Stromal cell of bone marrow (primary cell): ENCODE data around the gene TIGAR.

Experiments used
- DNase-seq: peaks from one replicate; pipeline ENCODE4 v3.0.0-alpha.2; 2012; ENCODE audit warnings: low read depth

TIGAR gene

GRCh38 chr12:4282892-4283511 lies 38.0 kb upstream of the TIGAR start:
- no peak for DNase-seq

DNA sequence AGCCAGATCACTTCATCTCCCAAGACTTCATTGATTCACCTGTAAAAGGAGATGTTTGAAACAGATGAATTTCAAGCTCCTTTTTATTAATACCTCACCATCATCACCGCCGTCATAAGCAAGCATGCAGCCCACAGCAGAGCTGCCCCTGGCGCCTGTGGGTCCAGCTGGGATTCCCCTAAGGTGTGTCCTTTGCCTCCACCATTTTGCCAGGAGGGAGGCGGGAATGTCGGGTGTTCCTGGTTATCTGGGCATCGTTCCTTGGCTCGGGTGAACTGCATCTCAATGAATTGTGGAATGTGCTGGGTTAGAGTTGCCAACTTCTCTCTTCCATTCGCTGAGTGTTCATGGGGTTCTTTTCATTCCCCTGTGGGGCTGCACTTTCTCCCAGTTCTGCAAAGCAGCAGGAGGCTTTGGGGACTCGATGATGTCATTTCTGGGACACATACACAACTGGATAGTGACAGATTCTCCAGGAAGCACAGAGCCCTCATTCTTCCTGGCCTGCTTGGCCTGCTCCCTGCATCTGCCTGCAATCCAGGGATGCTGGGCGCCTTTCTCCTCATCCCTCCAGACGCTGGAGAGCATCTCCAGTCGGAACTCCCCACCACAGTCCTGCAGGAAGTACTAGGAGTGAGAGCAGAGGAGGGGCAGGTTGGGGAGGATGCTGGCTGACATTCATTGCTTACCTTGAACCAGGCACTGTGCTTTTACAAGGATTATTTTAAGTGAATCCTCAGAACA lies 37.3 kb upstream of the TIGAR start:
- no peak for DNase-seq

DNA sequence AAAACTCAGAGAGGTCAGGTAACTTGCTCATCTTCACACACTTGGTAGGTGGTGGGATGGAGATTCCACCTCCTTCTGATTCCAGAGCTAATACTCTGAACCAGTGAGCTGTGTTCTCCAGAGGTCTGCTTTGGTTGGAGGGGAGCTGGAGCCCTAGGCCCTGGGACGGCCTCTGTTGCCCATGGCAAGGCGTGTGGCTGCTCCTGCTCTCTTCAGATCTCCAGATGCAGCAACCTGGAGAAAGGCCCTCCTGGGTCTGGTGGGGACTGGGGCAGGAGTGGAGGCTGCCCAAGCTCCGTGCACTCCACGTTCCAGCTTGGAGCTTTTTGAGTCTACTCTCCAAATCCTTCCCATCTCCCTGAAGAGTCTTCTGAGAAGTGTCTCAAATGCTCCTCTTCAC lies 36.7 kb upstream of the TIGAR start:
- DNase-seq: no peak

GRCh38 chr12:4285070-4285469 lies 35.9 kb upstream of the TIGAR start:
- DNase-seq: no peak

- no peak for DNase-seq
These were observed 34.8 kb upstream of the TIGAR start for GRCh38 chr12:4286228-4286627.

- DNase-seq: no peak
These were observed 34.2 kb upstream of the TIGAR start for GRCh38 chr12:4286771-4287317.

GRCh38 chr12:4287325-4288211 lies 33.4 kb upstream of the TIGAR start:
- no peak for DNase-seq

GRCh38 chr12:4288296-4289131 lies 32.5 kb upstream of the TIGAR start:
- DNase-seq: no peak

GRCh38 chr12:4289231-4289878 lies 31.7 kb upstream of the TIGAR start:
- no peak for DNase-seq

DNA sequence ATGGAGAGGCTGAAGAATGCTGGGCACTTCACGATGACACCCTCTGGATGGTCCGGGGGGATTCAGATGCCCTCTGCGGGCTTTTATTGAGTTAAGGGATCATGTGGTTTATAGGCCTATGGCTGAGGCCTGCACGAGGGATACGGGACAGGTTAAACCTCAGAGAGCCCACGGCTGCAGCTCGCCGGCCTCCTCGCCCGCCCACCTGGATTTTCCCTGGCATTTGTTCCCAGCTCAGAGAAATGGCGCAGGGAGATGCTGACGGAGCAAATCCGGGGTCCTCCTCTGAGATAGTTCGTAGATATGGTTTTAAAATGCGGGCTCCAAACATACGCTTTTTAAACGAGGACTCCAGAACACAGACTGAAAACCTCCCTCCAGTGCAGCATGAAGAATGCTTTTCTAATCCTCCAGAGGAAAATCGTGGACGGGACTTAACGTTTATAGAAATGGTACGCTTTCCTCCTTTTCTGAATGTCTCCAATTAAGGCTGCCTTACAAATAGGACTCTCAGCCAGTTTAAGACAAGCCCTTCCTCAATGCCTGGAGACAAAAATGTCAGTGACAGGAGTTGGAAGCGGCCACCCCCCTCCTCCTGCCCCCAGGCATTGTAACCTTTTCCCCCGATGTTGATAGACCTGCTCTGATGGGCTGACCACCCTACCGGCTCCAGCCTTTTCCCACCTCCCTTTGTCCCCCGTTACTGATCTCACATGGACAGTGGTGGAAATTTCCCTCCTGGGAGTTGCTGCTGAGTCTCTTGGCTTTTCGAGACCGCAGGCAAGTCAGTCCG lies 30.8 kb upstream of the TIGAR start:
- DNase-seq: no peak

GRCh38 chr12:4292341-4293073 lies 28.5 kb upstream of the TIGAR start:
- DNase-seq: no peak

DNA sequence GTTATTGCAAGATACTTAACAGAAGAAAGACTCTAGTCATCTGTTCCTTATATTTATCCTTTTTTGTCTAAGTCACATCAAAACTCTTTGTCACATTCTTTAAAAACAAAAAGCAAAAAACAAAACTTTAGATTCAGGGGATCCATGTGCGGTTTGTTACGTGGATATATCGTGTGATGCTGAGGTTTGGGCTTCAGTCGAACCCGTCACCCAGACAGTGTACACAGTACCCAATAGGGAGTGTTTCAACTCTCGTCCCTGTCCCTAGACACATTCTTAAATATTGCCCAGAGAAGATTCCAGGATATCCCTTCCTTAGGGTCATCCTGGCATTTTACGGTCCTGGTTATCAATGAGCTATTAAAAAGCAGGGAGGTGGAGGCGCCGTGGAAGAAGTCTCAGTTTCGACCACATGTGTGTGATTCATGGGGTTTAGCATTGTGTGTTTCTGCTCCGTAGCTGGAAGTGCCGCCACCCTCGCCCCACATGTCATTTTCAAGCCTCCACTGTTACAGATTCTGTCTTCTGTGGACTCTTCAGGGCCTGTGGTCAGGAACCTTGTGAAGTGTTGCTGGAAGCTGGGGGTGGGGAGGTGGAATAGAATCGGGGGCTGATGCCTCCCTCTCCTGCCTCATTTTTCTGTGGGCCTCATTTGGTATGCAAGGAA lies 27.6 kb upstream of the TIGAR start:
- DNase-seq: no peak

GRCh38 chr12:4293966-4294505 lies 27.0 kb upstream of the TIGAR start:
- DNase-seq: no peak

DNA sequence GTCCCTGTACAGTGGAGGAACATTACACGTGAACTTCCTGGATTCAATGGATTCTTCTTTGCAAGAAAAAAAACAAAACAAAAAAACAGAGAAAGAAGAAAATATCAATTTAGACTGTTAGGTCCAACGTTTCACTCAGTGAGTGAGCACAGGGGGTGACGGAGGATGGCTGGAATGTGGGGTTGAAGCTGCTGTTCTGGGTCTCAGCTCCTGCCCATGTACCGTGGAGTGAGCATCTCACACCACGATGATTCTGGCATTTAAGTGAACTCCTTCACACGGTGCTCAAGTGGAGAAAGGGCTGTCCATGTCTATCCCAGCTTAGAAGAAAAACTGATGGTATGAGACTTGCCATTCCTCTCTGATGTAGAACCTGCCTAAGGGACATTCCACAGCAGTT lies 24.3 kb upstream of the TIGAR start:
- no peak for DNase-seq

DNA sequence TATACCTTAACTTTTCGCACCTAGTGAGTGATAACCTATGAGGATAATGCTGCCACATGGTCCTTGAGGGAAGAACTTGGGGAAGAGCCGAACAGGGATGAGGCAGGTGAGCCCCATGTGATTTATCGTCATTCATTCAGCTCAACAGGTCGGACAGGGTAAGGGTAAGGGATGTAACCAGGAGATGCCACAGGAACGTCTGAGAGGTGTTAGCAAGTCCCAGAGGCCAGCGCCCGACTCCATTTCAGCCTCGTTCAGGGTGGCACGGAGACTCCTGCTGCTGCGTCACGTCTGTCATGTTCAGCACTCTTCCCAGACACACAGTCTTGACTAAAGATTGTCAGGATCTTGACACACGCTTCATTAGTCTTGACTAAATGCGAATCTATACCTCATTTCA lies 23.4 kb upstream of the TIGAR start:
- DNase-seq: no peak

DNA sequence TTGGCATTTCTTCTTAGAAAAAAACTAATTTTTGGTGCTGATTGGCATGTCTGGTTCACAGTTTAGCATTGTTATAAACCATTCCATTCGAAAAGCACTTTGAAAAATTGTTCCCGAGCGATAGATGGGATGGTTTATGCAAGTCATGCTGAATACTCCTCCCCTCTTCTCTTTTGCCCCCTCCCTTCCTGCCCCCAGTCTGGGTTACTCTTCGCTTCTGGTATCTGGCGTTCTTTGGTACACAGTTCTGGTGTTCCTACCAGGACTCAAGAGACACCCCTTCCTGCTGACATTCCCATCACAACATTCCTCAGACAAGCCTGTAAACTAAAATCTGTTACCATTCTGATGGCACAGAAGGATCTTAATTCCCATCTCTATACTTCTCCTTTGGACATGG lies 20.1 kb upstream of the TIGAR start:
- DNase-seq: no peak

DNA sequence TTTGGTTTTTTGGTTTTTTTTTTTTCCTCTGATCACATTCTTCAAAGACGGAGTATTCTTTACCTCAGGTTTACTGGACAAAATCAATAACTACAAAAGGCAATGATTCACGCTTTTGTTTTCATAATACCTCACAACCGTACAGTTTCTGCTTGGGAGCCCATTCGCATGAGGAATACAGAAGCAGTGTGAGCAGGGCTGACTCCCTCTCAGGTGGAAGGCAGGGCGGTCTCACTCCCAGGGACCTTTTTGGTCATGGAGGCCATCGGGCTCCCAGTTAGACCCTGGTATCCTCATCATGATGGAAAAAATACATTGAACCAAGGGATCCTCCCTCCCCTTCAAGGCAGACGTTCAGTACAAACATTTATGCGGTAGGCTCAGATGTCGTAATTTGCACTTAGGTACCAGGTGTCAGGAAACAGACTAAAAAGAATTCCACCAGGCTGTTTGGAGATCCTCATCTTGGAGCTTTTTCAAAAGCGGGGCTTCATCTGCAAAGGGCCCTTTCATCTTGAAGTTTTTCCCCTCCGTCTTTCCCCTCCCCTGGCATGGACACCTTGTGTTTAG lies 19.0 kb upstream of the TIGAR start:
- no peak for DNase-seq

DNA sequence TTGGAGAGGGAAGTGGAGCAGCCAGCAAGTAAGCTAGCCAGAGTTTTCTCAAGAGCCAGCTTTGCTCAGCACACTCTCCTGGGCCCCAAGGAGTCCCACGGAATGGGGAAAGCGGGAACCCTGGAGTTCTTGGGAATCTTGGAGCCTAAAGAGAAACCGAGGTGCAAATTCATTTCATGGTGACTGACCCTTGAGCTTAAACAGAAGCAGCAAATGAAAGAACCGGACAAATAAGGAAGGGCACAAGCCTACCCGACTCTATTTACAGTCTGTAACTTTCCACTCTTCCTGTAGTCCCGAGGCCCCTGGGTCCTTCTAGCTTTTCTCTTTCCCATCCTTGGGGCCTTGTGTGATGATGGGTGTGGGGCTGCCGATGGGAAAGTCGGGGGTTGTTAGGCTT lies 18.1 kb upstream of the TIGAR start:
- no peak for DNase-seq

DNA sequence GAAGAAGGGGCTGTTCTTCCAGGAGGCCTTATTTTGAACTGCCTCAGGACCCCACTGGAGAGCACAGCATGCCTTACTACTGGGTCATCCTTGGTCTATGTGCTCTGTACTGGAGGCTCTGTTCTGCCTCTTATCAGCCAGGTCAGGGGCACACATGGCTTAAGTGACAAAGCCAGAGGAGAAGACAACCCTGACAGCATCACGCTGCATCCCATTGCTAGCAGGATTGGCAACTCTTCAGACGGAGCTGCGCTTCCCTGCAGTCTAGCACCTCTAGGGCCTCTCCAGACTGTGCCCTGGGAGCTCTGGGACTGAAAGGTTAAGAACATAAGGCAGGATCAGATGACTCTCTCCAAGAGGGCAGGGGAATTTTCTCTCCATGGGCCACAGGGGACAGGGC lies 17.3 kb upstream of the TIGAR start:
- no peak for DNase-seq
